ENCODE measurements around the gene TUSC2.
A peak's percentile ranks its signal among the peaks of the same experiment; 100 is the strongest.

Gene TUSC2

DNA sequence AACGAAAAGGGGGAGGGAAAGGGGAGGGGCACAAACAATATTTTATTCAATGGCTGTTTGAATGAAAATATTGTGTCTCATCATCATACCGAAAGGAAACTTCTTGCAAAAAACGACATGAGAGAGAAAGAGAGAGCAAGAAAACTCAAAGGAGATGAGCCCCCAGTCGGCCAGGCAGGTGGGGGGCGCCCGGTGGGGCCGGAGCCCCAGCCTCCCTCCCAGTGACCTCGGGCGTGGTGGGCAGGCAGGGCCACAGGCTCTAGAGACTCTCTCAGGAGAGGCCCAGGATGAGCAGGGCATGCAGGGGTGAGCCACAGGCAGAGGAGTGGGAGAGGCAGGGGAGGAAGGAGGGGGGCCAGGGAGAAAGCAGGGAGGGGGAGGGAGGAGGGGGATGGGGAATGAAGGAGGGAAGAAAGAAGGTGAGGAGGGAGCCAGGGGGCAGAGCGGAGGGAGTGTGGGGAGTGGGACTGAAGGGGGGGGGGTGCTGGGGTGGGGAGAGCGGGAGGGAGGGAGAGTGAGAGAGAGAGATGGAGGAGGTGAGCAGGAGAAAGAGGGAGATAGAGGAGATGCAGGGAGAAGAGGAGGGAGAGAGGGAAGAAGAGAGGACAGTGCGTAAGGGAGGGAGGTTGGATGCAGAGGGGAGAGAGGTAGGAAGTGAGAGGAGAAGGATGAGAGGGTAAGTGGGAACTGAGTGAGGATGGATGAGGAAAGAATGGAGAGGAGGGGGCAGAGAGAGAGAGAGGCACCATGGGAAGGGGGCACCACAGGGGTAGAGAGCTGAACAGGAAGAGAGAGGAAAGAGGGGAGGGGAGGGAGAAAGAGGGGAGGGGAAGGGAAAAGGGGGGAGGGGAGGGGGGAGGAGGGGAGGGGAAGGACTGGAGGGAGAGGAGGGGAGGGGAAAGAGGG lies 45.4 kb upstream of the TUSC2 start:
- H3K4me1 ChIP-seq (ENCODE audit: low read length), result peaks cover 2% of the 10 kb centered on the region; the same call in 1 of the 2 replicates

DNA sequence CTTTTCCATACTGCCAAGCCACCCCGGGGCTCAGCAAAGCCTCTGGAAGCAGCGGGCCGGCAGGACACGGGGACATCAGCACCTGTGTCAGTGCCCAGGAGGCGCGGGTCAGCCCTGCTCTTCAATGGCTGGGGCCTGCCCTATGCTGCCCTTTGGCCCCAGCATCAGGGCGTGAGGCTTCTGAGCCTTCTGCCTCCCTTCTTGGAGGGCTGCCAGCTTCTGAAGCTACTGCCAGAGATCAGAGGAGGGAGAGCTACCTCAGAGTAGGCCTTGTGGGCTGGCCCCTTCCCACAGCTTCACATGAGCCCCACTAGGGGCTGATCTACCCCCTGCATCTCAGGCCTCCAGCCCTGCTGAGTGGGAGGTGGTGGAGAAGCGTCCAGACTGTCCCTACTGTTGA lies 44.3 kb upstream of the TUSC2 start:
- no peak overlapping the region for H2AFZ ChIP-seq (ENCODE audit: low read depth, low read length)
- no peak overlapping the region for H3K27ac ChIP-seq (ENCODE audit: low read length)
- no peak overlapping the region for H3K4me2 ChIP-seq (ENCODE audit: low read length)

More for the DNA sequence above, 45.4 kb upstream of the TUSC2 start:
- no peaks in the 10 kb centered on the region for H4K20me1 ChIP-seq (ENCODE audit: insufficient read depth, low read length)
- TF ChIP-seq, protein P1, sequence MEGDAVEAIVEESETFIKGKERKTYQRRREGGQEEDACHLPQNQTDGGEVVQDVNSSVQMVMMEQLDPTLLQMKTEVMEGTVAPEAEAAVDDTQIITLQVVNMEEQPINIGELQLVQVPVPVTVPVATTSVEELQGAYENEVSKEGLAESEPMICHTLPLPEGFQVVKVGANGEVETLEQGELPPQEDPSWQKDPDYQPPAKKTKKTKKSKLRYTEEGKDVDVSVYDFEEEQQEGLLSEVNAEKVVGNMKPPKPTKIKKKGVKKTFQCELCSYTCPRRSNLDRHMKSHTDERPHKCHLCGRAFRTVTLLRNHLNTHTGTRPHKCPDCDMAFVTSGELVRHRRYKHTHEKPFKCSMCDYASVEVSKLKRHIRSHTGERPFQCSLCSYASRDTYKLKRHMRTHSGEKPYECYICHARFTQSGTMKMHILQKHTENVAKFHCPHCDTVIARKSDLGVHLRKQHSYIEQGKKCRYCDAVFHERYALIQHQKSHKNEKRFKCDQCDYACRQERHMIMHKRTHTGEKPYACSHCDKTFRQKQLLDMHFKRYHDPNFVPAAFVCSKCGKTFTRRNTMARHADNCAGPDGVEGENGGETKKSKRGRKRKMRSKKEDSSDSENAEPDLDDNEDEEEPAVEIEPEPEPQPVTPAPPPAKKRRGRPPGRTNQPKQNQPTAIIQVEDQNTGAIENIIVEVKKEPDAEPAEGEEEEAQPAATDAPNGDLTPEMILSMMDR (IDR thresholded peaks at IDR 0.05; ENCODE audit: low read depth, low read length), result no peak
- TF ChIP-seq EZH2phosphoT487 (IDR thresholded peaks at IDR 0.05; ENCODE audit: low read depth), result no peak
- H2AFZ ChIP-seq (ENCODE audit: low read depth, low read length), result no peak overlapping the region
- no peaks in the 10 kb centered on the region for H3K36me3 ChIP-seq (replicated peaks; ENCODE audit: low read depth, low read length)
- H3K4me2 ChIP-seq (ENCODE audit: low read length), result no peak overlapping the region
- no peak overlapping the region for H3K27ac ChIP-seq (ENCODE audit: low read length)
- H3K9me3 ChIP-seq (ENCODE audit: insufficient read depth, low read length), result no peaks in the 10 kb centered on the region
- H3K79me2 ChIP-seq (ENCODE audit: low read length), result no peaks in the 10 kb centered on the region
- no peak overlapping the region for H3K4me3 ChIP-seq (ENCODE audit: low read length)
- H3K9ac ChIP-seq (ENCODE audit: low read length), result no peak overlapping the region
- peaks cover 23% of the 10 kb centered on the region for H3K27me3 ChIP-seq (ENCODE audit: low read depth, low read length)

DNA sequence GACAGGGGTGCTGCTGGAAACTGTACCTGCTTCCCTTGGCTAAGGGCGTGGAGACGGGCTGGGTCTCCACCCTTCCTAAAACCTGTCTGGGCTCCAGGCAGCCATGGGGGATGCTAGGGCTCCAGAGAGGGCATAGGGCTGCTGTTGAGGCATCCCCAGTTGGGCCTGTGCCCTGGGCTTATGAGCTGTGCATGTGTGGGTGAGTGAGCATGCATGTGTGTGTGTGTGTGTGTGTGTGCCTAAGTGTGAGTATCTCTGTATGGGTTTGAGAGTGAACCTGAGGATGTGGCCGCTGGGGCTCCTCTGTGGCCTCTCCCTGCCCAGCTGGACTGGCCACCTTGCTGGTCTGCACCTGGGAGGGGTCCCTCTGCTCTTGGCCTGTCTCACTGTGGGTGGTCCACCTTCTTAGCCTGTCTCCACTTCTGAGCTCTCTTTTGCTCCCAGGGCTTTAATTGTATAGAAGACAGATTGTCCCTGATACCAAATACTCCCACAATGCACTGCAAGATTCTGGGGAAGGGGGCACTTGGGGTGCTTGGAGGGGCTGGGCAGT lies 43.2 kb upstream of the TUSC2 start:
- H3K79me2 ChIP-seq (ENCODE audit: low read length), result no peaks in the 10 kb centered on the region
- H2AFZ ChIP-seq (ENCODE audit: low read depth, low read length), result no peak overlapping the region
- no peaks in the 10 kb centered on the region for H4K20me1 ChIP-seq (ENCODE audit: insufficient read depth, low read length)
- peaks cover 2% of the 10 kb centered on the region; the same call in 1 of the 2 replicates for H3K4me1 ChIP-seq (ENCODE audit: low read length)
- no peak overlapping the region for H3K27ac ChIP-seq (ENCODE audit: low read length)
- TF ChIP-seq EZH2phosphoT487 (IDR thresholded peaks at IDR 0.05; ENCODE audit: low read depth), result no peak
- TF ChIP-seq, protein P1 (IDR thresholded peaks at IDR 0.05; ENCODE audit: low read depth, low read length), result no peak
- H3K9me3 ChIP-seq (ENCODE audit: insufficient read depth, low read length), result no peaks in the 10 kb centered on the region
- H3K4me2 ChIP-seq (ENCODE audit: low read length), result no peak overlapping the region
- peaks cover 25% of the 10 kb centered on the region for H3K27me3 ChIP-seq (ENCODE audit: low read depth, low read length)
- no peaks in the 10 kb centered on the region for H3K36me3 ChIP-seq (replicated peaks; ENCODE audit: low read depth, low read length)
- H3K9ac ChIP-seq (ENCODE audit: low read length), result no peak overlapping the region
- no peak overlapping the region for H3K4me3 ChIP-seq (ENCODE audit: low read length)

More for the DNA sequence above, 44.3 kb upstream of the TUSC2 start:
- no peaks in the 10 kb centered on the region for H3K9me3 ChIP-seq (ENCODE audit: insufficient read depth, low read length)
- peaks cover 2% of the 10 kb centered on the region; the same call in 1 of the 2 replicates for H3K4me1 ChIP-seq (ENCODE audit: low read length)
- H3K9ac ChIP-seq (ENCODE audit: low read length), result no peak overlapping the region
- no peak overlapping the region for H3K4me3 ChIP-seq (ENCODE audit: low read length)
- no peaks in the 10 kb centered on the region for H4K20me1 ChIP-seq (ENCODE audit: insufficient read depth, low read length)
- H3K79me2 ChIP-seq (ENCODE audit: low read length), result no peaks in the 10 kb centered on the region
- TF ChIP-seq EZH2phosphoT487 (IDR thresholded peaks at IDR 0.05; ENCODE audit: low read depth), result no peak
- TF ChIP-seq, protein P1 (IDR thresholded peaks at IDR 0.05; ENCODE audit: low read depth, low read length), result no peak
- peaks cover 23% of the 10 kb centered on the region for H3K27me3 ChIP-seq (ENCODE audit: low read depth, low read length)
- H3K36me3 ChIP-seq (replicated peaks; ENCODE audit: low read depth, low read length), result no peaks in the 10 kb centered on the region

DNA sequence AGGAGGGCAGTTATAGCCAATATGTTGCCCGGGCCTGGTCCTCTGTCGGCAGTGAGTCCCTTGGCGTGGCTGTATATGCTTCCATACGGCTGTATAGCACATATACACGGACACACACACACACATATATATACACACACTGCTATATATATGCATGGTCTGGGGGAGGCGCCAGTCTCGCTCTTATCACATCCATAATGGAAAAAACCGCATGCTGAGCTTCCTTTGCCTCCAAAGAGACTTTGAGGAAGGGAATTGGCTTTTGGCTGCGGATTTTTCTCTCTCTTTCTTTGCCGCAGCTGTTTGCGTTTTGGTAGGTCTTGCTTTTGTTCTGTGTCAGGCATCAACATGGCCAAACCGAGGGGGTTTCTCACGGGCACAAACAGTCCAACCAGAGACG lies 42.6 kb upstream of the TUSC2 start:
- TF ChIP-seq, protein P1 (IDR thresholded peaks at IDR 0.05; ENCODE audit: low read depth, low read length), result peak; percentile 44
- no peak for TF ChIP-seq EZH2phosphoT487 (IDR thresholded peaks at IDR 0.05; ENCODE audit: low read depth)
- no peaks in the 10 kb centered on the region for H3K79me2 ChIP-seq (ENCODE audit: low read length)
- H3K9me3 ChIP-seq (ENCODE audit: insufficient read depth, low read length), result no peaks in the 10 kb centered on the region
- peaks cover 5% of the 10 kb centered on the region; the same call in 1 of the 2 replicates for H3K4me1 ChIP-seq (ENCODE audit: low read length)
- no peak overlapping the region for H3K4me2 ChIP-seq (ENCODE audit: low read length)
- H3K27ac ChIP-seq (ENCODE audit: low read length), result no peak overlapping the region
- H4K20me1 ChIP-seq (ENCODE audit: insufficient read depth, low read length), result no peaks in the 10 kb centered on the region
- no peak overlapping the region for H3K9ac ChIP-seq (ENCODE audit: low read length)
- H2AFZ ChIP-seq (ENCODE audit: low read depth, low read length), result no peak overlapping the region
- H3K27me3 ChIP-seq (ENCODE audit: low read depth, low read length), result peaks cover 31% of the 10 kb centered on the region
- H3K4me3 ChIP-seq (ENCODE audit: low read length), result no peak overlapping the region
- H3K36me3 ChIP-seq (replicated peaks; ENCODE audit: low read depth, low read length), result no peaks in the 10 kb centered on the region

Measured in OCI-LY3 (cell line).